ENCODE measurements around the gene TLX2.

Gene TLX2

DNA sequence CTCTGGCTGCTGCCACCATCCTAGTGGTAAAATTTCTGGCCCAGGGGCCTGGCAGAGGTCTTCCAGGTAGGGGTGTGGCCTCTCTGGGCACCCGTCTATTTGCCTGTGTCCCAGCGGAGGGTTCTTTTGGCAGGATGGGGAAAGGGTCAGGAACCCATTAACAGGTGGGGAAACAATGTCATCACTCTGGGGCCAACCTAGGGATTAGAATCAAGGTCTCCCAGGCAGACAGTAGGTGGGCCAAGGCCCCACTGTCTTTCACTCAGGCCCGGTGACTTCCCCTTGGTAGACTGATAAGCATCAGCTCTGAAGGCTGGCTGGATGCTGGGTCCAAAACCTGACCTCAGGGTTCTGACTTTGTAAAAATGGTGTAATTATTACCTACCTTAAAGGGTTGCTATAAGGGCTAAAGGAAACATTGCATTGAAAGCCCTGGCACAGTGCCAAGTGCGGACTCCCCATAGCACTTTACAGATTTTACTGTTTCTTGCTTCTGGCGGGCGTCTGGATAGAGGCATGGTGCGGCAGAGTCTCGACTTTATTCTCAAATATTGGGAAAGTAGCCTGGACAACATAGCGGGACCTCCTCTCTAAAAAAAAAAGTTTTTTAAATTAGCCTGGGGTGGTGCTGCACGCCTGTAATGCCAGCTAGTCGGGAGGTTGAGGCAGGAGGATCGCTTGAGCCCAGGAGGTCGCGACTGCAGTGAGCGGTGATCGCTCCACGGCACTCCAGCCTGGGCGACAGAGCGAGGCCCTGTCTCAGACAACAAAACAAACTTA lies 17.1 kb upstream of the TLX2 start:
- no peak for DNase-seq (ENCODE audit: low read depth in 2 of 2)

DNA sequence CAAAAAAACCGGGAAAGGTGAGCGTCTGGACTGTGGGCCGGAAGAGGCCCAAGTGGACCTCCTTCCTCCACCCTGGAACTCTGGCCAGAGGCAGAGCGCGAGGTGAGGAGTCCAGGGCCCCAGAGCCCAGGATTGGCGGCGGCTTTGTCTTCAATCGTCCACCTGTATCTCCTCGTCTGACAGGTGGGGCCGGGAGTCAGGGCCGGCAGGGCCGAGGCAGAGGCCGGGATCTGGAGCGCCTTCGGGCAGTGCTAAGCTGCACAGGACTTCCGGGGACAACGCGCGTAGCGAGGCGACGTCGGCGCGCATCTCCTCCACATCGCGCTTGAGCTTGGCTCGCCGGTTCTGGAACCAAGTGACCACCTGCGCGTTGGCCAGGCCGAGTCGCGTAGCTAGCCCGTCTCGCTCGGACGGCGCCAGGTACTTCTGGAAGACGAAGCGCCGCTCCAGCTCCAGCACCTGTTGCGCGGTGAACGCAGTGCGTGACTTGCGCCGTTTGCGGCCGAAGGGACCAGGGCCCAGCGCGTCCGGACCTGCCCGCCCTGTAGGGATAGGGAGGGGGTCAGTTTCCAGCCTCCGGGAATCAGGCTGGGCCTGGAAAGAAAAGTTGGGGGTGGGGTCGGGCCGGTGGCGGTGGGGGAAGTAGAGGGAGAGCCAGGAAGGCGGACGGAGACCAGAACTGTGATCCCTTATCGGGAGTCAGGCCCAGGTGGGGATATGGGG lies 16.3 kb upstream of the TLX2 start:
- DNase-seq (ENCODE audit: low read depth in 2 of 2) = no peak

DNA sequence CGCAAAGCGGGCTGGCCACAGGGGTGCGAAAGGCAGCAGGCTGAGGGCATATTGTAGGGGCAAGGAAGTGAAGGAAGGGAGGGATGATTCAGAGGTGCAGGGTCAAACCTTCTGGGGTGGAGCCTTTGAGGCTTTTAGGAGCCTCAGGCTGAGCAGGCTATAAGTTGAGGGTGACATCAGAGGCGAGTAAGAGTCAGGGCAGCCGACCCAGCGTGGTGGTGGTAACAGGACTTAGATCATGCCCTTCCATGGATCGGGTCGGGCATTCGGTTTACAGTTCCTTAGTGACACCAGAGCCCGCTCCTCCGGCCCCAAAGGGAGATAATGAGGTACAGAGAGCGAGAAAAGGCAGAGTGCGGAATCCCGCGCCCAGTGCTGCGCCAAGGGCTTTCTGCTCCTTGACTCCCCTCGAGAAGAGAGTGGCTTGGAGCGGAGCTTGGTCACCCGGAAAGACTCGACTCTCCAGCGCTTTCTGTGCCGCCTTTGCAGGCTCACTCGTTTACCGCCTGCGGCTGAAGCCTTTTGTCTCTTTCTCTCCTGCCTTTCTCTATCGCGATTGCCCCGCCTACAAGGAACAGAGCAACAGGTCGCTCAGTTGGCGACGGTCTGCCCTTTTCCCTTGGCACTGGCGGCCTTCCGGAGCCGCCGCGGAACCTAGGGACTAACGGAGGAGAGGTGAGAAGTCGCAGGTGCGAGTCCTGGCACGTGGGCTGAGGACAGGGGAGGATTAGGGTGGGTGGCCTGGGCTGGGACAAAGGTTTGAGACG lies 15.6 kb upstream of the TLX2 start:
- DNase-seq (ENCODE audit: low read depth in 2 of 2) = no peak

DNA sequence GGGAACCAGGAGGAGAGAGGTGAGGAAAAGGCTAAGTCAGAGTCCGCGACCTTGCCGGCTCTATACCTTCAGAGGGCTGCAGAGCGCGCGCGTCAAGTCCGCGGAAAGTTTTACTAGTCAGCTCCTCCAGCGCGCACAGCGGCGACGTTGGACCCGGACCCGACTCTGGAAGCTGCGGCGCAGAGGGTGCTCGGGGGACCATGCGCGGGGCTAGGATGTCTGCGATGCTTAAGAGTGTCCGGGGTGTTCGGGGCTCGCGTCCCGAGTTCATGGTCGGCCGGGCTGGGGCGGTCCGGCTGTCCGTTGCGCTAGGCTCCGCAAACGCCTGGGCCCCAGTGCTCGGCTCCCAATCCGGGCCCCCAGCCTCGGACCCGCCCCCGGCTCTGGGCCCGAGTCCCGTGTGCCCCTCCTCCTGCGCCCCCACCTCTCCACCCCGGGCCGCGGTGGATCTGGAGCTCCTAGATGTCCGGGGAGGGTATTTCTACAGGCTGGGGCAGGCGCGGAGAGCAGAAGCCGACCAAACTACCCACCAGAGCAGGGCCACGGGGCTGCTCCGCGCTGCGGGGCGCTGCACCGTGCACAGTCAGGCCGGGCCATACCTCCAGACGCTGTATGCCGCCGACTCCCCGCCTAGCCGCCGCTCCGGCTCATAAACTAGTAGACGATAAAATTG lies 14.8 kb upstream of the TLX2 start, which contains the start of gene LBX2:
LBX2 (minus strand) TSS at position 337 of the 673 bp plus-strand sequence; CDS start at position 271, 66 bp downstream.
- no peak for DNase-seq (ENCODE audit: low read depth in 2 of 2)

DNA sequence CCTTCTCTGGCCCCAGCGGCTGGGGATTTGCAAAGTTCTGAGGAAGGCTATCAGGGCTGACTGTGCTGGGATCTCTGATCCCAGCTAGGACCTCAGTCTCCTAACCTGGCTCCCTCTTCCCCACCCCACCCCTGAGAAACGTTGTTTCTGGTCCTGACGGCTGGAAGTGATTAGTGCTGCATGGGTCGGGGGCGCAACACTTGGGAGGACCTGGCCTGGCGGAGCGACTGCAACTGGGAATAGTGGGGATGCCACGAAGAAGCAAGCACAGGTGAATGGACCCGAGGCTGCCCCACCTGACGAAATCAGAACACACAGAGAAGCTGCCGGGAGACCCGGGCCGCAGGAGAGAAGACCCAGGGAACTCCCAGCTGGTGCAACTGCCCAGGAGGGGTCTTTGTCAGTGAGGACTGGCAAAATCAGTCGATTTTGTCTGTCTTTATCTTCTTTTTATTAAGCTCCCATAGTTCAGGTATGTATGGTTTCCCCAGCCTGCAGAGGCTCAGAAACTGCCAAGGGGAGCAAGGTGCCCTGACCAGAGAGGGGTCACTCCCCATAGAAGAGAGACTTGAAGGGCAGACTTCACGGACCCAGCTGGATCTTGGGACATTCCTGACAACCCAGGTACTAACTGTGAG lies 14.2 kb upstream of the TLX2 start:
- DNase-seq (ENCODE audit: low read depth in 2 of 2) = no peak

DNA sequence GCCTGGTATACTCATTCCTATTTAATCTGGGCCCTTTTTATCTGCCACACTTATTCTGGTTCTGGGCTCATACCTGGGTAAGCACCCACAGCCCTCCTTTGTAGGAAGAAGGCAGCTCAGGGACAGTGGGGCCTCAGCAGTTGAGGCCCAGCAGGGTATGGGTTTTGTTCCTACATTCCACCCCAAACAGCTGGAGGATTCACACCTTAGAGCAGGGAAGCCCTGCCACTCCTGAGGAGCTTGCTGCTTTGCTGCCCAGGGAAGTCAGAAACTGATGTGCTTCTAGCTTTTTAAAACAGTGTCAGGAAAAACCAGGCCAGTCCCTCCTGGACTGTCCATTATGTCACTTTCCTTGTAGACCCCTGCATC lies 13.7 kb upstream of the TLX2 start:
- DNase-seq (ENCODE audit: low read depth in 2 of 2) = no peak

DNA sequence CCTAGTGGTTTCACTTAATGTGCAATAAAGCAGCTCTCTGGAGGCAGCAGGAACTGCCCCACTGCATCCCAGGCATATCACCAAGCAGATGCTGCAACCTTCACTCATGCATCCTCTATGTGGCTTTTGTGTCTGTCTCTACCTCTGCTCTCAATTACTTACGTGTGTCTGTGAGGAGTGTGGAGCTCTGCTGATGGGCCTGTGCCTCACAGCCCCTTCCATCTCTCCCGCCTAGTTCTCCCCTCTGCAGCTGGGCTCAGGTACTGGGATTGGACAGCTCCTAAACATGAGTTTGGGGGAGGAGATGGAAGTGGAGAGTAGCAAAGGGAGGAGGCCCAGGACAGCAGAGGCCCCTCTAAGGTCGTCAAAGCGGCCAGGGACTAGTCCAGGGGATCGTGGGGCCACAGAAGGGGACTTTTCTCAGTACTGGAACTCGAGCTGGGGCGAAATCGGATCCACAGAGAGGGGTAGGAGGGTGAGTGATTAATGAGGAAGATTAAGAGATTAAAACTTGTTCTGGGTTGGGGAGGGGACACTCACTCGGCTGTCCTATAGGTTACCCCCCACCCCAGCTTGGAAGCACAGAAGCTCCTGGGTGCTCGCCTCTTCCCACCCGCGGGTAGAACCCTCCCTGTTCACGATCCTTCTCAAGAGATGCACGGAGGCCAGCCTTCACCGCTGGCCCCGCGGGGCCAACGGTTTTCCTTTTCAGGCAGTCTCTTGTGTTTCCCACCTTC lies 12.7 kb upstream of the TLX2 start:
- DNase-seq (ENCODE audit: low read depth in 2 of 2) = no peak

DNA sequence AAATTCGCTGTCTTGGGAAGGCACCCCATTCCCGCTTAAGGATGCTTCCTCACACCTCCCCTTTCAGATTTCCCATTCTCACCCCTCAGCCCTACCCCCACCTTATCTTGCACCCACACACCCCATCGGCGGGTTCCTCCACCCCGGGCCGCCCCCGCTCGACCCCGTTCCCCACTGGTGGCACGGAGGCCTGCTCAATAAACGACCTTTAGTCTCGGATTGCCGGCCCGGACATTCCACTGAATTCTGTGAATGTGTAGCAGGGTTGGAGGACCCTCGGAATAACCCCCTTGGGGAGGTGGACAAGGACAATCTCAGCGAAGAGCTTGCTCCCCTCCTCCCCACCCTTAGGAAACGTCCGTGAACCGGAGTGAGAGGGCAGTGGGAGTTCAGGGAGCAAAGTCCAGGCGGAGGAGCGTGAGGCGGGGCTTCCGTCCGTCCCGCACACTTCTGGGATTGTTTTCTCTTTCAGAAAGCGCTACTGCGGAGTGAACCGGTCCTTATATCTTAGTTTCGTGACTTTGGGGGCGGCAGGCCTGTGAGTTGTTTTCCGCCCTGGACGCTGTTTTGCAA lies 12.0 kb upstream of the TLX2 start:
- DNase-seq (ENCODE audit: low read depth in 2 of 2) = no peak

DNA sequence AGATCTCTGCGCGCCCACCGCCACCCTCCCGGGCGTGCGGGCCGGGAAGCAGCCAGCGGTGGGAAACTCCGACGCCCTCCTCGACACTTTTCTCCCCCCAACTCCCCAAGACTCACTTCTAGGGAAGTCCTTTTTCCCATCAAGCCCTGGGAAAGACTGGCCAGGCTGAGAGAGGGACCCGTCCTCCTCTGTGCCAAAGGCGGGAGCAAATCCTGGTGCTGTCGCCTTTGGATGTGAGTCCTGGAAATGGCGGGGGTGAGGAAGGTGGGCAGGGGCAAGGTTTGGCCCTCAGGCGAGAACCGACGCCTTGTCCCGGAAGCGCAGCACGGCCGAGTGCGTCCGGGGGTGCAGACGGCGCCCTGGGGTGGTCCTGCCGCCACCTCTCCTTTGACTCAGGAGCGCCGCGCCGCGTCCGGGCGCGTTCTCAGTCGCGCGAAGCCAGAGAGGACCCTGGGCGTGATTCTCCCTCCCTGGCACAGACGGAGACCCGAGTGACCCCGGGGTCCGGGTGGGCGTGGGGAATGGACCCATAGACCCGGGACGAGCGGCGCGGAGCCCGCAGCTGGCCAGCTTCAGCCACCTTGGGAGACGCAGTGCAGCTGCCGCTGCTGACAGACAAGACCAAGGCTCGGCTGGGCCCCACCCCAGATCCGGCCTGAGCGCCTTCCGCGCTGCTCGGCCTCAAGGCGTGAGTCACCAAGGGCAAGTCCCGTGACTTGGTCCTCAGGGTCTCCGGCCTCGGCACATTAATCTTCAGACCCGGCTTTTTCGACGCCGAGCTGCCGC lies 11.3 kb upstream of the TLX2 start:
- DNase-seq (ENCODE audit: low read depth in 2 of 2) = no peak

DNA sequence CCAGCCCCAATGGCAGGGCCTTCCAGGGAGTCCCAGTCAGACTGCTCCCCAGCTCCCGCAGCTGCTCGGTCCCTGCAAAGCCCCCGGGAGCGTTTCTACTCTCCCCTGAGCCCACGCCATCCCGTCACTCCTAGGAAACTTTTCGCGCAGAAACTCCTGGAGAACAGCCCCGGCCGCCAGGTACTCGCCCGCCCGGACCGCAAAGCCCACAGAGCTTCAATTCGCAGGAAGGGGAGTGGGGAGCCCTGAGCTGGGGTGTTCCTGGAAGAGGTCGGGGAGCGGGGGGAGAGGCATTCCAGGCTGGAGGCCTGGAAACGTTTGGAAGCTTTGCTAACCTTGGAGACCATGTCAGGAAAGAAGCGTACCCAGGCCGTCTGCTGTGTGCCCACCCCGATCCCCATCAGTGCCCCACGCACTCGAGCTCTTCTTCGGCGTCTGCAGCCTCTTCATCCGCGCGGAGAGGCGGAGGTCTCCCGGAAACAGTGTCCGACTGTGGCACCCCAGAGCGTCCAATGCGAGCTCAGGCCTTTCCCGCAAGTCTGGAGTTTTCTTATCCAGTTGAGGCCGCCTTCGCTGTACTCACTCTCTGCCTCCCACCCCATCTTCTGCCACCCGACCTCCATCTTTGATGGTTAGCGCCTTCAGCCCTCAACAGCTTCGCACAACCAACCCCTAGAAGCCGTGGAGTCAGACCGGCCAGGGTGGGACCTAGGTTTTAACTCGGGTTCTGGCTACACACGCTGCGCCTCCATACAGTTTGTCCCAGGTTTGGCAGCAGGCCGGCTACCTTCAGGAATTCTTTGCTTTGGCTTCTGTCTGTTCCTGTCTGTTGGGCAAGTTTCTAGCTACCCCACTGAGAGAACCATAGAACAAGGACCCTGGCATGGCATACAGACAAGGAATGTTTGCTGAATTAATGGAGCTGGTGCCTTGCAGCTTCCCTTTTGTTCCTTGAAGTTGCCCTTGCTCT lies 10.5 kb upstream of the TLX2 start:
- no peak for DNase-seq (ENCODE audit: low read depth in 2 of 2)

DNA sequence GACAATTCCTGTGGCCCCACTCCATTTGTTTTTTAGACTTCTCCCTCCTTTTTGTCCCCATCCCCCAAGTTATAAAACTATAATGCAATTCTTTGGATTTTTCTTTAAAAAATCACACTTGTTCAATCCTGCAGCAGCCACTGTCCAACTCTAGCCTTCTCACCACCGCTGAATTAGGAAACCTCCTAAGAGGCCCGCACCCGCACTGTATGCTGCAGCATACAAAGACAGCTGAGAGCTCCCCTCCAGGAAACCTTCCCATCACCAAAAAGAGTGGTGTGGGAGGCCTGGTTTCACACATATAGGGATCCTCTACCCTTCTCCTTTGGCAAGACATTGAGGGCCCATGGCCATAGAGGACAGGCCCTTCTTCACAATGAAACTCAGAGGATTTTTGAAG lies 9.7 kb upstream of the TLX2 start:
- no peak for DNase-seq (ENCODE audit: low read depth in 2 of 2)

DNA sequence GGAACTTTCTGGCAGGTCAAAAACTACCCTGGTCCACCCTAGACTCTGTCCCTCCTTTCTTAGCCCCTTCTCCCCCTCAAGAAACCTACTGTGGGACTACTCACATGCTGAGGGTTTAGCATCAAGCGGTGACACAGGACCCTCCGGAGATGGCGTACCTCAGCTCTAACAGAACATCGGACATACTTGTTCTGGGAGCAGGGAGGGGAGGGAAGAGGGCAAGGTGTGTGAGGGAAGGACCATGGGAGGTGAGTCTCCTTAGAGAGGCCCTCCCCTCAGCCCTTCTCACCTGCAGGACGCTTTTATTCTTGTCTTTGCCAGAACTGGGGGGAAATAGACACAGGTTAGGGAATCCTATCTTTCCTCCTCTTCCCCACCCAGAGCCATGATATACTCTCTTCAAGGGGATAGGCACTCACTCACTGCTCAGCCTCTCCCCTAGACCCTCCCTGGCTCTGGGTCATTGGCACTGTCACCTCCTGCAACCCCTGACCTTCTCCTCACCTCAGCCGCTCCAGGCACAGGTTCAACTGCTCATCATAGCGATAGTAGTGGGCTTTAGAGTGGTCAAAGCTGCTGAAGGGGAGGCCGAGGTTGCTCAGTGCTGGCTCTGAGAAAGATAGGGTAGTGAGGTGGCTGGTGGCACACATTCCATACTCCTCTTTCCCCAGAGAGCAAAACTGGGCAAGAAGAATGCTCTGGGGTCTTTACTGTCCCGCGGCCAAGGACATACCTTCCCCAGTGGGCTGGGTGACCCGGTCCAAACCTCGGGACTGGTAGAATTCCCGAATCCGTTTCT lies 8.6 kb upstream of the TLX2 start:
- no peak for DNase-seq (ENCODE audit: low read depth in 2 of 2)

DNA sequence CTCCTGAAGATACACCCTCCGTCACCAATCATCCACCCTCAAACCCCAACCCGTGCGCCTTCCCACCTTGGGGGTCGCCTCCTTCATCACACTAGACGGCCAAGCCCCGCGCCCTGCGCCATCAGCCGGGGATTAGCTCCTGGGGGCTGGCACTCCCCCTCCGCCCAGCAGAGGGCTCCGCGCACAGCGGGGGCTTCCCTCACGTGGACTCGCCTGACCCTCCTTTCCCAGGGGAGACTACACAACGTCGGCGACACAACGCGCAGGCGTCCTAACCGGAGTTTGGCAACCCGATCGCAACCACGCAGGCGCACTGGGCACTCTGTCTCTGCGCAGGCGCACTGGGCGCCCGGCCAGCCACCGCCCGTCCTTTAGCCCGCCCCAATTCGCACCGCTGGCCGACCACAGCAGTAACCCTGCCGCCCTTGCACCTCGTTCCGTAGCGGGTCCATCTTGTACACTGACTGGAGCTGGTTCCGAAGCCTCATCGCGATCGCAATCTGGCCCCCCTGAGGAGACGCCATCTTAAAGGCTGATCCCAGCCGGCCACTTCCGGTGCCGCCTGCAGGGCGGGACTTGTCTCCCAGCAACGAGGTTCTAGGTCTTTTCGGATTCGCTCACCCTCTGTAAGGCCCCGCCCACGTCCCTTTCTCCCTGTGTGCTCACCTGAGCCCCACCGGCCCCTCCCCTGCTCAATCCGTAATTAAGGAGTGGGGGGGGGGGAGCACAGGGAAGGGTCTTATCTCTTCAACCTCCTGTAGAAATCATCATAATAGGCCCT lies 6.9 kb upstream of the TLX2 start, which contains the start of gene PCGF1:
PCGF1 (minus strand) TSS at position 551 of the 781 bp plus-strand sequence; CDS start at position 524, 27 bp downstream.
- peak; percentile 97 to 98 for DNase-seq (ENCODE audit: low read depth in 2 of 2)

DNA sequence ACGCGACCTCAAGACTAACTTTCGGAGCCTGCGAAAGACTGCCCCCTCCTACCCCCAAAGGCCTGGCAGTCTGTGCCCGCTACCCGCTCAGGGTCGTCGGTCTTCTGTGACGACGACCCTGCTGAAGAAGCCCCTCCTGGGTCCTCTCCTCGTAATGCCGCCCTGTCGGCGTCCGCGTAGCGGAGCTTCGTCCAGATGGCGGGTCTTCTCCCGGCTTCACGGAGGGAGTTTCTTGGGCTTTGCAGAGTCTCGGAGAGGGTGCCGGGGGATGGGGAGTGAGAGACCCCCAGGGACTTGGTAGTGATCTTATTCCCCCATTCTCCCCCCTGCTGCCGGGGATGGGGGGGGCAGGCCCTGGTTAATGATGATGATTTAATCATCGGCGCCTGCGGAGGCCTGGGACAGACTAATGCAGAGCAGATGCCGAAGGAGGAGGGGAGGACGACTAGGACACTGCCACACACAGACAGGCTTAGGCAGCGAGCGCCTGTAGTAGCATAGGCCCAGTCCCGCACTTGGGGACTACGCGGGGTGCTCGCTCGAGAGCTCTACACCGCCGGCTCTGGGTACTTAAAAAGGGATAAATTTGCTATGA lies 6.2 kb upstream of the TLX2 start:
- DNase-seq (ENCODE audit: low read depth in 2 of 2) = no peak

DNA sequence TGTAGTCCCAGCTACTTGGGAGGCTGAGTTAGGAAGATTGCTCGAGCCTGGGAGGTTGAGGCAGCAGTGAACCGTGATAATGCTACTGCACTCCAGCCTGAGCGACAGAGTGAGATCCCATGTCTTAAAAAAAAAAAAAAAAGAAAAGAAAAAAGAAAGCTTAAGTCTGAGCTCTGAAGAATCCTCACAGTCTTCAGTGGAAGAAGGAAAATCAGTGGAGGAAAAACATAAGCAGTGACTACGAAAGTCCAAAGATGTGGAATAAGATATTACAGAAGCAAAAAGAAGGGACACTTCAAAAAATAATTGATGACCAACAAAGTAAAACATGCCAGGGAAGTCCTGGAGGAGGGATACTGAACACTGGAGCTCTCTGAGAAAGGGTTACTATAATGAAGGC lies 4.0 kb upstream of the TLX2 start:
- no peak for DNase-seq (ENCODE audit: low read depth in 2 of 2)

All from stimulated activated CD8-positive, alpha-beta memory T cell treated with anti-CD3 and anti-CD28 coated beads, Interleukin-15, amount 100 ng/mL, for 4 hours (primary cell).